DLD1 (cell line): ENCODE measurements around the gene ATP6V0B.

Experiments used
- in situ Hi-C: cut with HindIII; loops from 2 replicates; pipeline ENCODE4 v1.10.0; 2017; ENCODE audit warnings: low sequenced_read_pairs

Gene ATP6V0B

DNA sequence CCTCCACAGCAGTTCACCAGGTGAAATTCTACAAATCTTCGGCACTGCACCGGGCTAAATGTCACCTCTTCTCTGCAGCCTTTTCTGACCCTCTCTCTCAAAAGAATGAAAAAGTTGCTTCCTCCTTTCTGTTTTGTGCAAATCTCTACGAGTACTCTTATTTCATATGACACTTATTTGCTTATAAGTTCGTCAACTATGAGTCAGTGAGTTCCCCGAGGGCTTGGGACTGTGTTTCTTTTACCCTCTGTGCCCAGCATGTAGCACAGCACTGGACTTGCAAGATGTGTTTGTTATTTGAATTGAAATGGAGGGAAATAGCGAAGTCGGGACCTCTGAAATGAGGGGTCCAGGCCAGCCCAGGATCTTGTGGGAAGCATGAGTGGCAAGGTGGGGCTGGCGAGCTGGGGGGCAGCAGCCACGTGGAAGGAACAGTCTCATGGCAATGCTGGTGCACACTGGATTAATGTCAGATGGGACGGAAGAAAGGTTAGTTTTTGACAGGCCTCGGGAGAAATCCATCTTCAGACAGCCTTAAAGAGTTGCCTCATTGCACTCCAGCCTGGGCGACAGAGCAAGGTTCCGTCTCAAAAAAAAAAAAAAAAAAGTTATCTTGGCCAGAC lies 50.3 kb downstream of the ATP6V0B start:
- in situ Hi-C loops = no loop called here

- in situ Hi-C loops = no loop called here
These were observed 51.1 kb downstream of the ATP6V0B start for GRCh38 chr1:44025816-44026215.

- in situ Hi-C loops = no loop called here
These were observed 52.6 kb downstream of the ATP6V0B start for GRCh38 chr1:44027320-44027719.
